ENCODE measurements around the gene LGALS9B.
"Not testable (repeated sequence)": the region's sequence is repeated elsewhere in the genome, so short reads cannot be mapped to it uniquely, and the experiment has no call there.

DNA sequence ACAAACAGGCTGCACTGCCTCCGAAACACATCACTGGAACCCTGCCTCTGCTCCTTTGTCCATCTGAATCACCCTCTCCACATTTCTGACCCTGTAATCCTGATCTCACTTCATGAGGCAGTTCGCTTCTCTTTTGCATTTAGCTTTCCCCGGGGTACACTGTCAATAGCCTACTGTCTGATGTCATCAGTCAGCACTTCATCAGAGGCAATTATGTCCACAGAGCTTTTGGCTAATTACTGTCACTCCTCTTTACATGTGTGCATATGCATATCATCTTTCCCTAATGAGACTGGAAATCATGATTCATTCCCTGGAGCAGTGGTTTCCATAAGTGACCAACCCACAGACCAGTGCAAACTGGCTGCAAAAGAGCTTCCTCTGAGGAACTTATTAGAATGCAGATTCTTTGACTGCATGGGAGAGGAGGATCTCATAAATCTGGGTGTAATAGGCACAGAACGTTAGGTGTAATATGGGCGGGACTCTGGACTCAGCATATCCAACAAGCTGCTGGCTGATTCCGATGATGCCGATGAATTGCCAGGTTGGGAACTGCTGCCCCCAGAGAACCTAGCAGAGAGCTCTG is 49.8 kb downstream of the LGALS9B start:
- TF ChIP-seq, protein P1, sequence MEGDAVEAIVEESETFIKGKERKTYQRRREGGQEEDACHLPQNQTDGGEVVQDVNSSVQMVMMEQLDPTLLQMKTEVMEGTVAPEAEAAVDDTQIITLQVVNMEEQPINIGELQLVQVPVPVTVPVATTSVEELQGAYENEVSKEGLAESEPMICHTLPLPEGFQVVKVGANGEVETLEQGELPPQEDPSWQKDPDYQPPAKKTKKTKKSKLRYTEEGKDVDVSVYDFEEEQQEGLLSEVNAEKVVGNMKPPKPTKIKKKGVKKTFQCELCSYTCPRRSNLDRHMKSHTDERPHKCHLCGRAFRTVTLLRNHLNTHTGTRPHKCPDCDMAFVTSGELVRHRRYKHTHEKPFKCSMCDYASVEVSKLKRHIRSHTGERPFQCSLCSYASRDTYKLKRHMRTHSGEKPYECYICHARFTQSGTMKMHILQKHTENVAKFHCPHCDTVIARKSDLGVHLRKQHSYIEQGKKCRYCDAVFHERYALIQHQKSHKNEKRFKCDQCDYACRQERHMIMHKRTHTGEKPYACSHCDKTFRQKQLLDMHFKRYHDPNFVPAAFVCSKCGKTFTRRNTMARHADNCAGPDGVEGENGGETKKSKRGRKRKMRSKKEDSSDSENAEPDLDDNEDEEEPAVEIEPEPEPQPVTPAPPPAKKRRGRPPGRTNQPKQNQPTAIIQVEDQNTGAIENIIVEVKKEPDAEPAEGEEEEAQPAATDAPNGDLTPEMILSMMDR (IDR thresholded peaks at IDR 0.05), result not testable (repeated sequence)
- TF ChIP-seq POLR2A (IDR thresholded peaks at IDR 0.05), result not testable (repeated sequence)
